Measurements from ENCODE around the gene SYT9. TPM values are rescaled to one million over a fixed set of nuclear protein-coding genes. Genes with fewer than 3 reads are reported as not detected.

Gene SYT9
- total and polyA plus RNA-seq, 10 of the 15 experiments (the other 5 are each of a cell fraction or from before 2014, with no cell fraction given) = 0.03 TPM; not detected in 9

DNA sequence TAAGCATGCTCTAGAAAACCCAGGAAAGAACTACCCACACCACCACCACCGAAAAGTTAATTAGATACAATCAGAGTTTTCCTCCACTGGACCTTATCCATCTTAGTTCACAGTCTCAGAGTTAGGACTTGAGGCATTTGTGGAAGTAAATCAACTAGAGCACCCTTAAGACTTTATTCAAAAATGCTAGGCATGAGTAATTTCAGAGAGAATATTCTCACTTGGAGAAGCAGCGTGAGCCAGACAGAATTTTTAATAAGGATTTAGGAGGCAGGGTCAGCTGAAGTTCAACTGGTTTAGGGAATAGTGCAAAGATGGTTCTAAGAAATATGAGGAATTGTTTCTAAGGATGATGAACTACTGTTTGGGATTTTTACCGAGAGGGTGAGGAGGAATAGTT lies 232.4 kb downstream of the SYT9 start (continued):
- TF ChIP-seq, protein P1, sequence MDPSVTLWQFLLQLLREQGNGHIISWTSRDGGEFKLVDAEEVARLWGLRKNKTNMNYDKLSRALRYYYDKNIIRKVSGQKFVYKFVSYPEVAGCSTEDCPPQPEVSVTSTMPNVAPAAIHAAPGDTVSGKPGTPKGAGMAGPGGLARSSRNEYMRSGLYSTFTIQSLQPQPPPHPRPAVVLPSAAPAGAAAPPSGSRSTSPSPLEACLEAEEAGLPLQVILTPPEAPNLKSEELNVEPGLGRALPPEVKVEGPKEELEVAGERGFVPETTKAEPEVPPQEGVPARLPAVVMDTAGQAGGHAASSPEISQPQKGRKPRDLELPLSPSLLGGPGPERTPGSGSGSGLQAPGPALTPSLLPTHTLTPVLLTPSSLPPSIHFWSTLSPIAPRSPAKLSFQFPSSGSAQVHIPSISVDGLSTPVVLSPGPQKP (IDR thresholded peaks at IDR 0.05; ENCODE audit: low read depth, low read length) = no peak
- TF ChIP-seq TARDBP (IDR thresholded peaks at IDR 0.05; ENCODE audit: borderline replicate concordance) (no peak), MEF2A (IDR thresholded peaks at IDR 0.05; ENCODE audit: insufficient read depth, low read depth, low read length) (no peak), BACH1 (IDR thresholded peaks at IDR 0.05; ENCODE audit: borderline replicate concordance) (no peak)

DNA sequence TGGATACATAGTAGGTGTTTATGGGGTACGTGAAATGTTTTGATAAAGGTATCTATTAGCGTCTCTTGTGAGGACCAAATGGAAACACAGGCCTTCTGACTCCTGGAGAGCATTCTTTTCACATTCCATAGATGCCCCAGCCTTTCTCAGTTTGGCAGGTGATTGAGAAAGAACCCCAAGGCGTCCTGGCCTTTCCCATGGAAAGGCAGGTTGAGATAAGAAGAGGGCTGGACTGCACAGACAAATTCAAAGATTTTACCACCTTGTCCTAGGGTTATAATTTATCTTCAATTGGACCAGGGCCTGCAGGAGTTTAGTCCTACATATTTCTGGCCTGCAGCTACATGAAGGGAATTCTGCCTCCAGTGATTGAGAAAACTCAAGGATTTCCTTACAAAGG lies 232.9 kb downstream of the SYT9 start:
- SMC1A ChIA-PET (ENCODE audit: uncharacterized antibody, unreplicated experiment) = interaction anchor here (1.5 to 2.2 kb wide), 2 partner anchors 15 to 31 kb away, joined by 5 read pairs; no protein-coding TSS in a partner anchor
- no TSS peak for BruUV-seq (replicated peaks)
- H3K36me3 ChIP-seq (ENCODE audit: control insufficient read depth in 2 of 2, insufficient read depth in 2 of 2, low read length in 1 of 2) = no peaks in the 10 kb centered on the region
- TF ChIP-seq, protein P2, sequence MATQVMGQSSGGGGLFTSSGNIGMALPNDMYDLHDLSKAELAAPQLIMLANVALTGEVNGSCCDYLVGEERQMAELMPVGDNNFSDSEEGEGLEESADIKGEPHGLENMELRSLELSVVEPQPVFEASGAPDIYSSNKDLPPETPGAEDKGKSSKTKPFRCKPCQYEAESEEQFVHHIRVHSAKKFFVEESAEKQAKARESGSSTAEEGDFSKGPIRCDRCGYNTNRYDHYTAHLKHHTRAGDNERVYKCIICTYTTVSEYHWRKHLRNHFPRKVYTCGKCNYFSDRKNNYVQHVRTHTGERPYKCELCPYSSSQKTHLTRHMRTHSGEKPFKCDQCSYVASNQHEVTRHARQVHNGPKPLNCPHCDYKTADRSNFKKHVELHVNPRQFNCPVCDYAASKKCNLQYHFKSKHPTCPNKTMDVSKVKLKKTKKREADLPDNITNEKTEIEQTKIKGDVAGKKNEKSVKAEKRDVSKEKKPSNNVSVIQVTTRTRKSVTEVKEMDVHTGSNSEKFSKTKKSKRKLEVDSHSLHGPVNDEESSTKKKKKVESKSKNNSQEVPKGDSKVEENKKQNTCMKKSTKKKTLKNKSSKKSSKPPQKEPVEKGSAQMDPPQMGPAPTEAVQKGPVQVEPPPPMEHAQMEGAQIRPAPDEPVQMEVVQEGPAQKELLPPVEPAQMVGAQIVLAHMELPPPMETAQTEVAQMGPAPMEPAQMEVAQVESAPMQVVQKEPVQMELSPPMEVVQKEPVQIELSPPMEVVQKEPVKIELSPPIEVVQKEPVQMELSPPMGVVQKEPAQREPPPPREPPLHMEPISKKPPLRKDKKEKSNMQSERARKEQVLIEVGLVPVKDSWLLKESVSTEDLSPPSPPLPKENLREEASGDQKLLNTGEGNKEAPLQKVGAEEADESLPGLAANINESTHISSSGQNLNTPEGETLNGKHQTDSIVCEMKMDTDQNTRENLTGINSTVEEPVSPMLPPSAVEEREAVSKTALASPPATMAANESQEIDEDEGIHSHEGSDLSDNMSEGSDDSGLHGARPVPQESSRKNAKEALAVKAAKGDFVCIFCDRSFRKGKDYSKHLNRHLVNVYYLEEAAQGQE (IDR thresholded peaks at IDR 0.05; ENCODE audit: low read depth, low read length) = no peak
- no peak for TF ChIP-seq CHD2 (IDR thresholded peaks at IDR 0.05; ENCODE audit: borderline replicate concordance, low read depth, low read length)
- TF ChIP-seq NFYA (IDR thresholded peaks at IDR 0.05; ENCODE audit: borderline replicate concordance, low read depth, low read length) = no peak
- no peak for TF ChIP-seq MYC (IDR thresholded peaks at IDR 0.05; ENCODE audit: insufficient read depth, insufficient read length, insufficient replicate concordance, low read length, severe bottlenecking)
- no peak for TF ChIP-seq CHD4 (IDR thresholded peaks at IDR 0.05)
- no peak for TF ChIP-seq SMAD5 (IDR thresholded peaks at IDR 0.05; ENCODE audit: low read depth)
- no peaks in the 10 kb centered on the region for H4K20me1 ChIP-seq (ENCODE audit: control insufficient read depth, insufficient read depth)
- H3K27ac ChIP-seq (ENCODE audit: control insufficient read depth, insufficient read depth) = no peak overlapping the region
- WGBS (ENCODE audit: insufficient coverage, insufficient replicate concordance, low lambda C conversion rate, missing lambda C conversion rate) = 66% methylated on average over 3 of the region's 3 CpGs
- no peak overlapping the region for H3K4me2 ChIP-seq (ENCODE audit: control insufficient read depth, insufficient read depth)
- H3K9me3 ChIP-seq (replicated peaks; ENCODE audit: control insufficient read depth, insufficient read depth, low read length) = no peaks in the 10 kb centered on the region
- H3K9ac ChIP-seq (ENCODE audit: control insufficient read depth, insufficient read depth, low read length) = no peak overlapping the region
- H2AFZ ChIP-seq (ENCODE audit: control insufficient read depth, low read depth, low read length) = no peak overlapping the region
- no peaks in the 10 kb centered on the region for H3K27me3 ChIP-seq (replicated peaks in 1 of 2; ENCODE audit: control insufficient read depth in 2 of 2, insufficient read depth in 2 of 2, low read length in 1 of 2)
- in situ Hi-C loops (cut with MboI) = no loop called here
- DNase-seq (ENCODE audit: low read depth, low spot score) (no peak), FAIRE-seq (no peak), ATAC-seq (no peak)
- no peak overlapping the region for H3K4me3 ChIP-seq
- POLR2A ChIA-PET = no interaction called here
- CTCF ChIA-PET = interaction anchor here (1.3 to 1.6 kb wide), 2 partner anchors 11 to 37 kb away, joined by 3 to 4 read pairs; no protein-coding TSS in a partner anchor
- intact Hi-C loops (cut with micrococcal nuclease; ENCODE audit: unreplicated experiment) = no loop called here
- RAD21 ChIA-PET (ENCODE audit: unreplicated experiment) = no interaction called here
- no peaks in the 10 kb centered on the region for H3K4me1 ChIP-seq (ENCODE audit: control insufficient read depth, insufficient read depth, low read length)
- H3K79me2 ChIP-seq (ENCODE audit: control insufficient read depth, insufficient read depth, low read length) = no peaks in the 10 kb centered on the region

Data from GM12878 (cell line).